Measurements from ENCODE around the gene SCT.

Gene SCT

DNA sequence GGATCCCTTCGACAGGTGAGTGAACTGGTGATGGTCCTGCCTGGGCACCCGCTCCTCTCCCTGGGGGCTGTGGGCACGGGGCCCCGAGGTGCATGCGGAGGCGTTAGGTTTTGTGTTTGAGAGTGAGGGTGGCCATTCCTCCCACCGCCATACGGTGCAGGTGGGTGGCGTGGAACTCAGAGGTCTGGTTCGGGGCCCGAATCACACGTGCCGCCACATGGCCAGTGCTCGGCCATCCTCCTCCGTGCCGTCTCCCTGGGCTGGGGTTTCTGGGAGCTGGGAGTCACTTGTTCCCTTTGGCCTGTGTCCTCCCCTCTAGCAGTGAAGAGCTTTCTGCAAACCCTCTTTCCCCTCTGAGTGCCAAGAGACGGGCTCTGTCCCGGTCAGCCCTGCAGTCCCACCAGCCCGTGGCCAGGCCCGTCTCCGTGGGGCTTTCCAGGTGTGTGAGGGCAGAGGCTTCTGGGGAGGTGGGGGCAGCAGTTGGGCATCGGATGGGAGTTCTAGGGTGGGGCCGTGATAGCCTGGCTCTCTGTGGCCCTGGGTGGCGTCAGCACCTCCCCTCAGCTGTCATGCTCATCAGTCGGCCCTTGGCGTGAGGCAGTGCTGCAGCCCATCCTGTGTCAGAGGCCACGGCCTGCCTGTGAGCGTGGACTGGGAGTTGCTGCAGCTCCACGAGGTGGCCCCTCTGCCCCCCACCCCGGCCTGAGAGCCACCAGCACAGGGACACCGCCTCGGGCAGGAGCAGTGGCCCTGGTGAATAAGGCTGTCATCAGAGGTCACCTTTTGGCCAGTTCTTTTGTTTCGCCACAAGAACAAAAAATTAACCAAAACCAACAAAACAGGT lies 21.5 kb downstream of the SCT start:
- no peak overlapping the region for H3K9ac ChIP-seq (ENCODE audit: insufficient read length)
- H3K27ac ChIP-seq = no peak overlapping the region
- TF ChIP-seq EZH2 (IDR thresholded peaks at IDR 0.05) (no peak), POLR2AphosphoS5 (IDR thresholded peaks at IDR 0.05; ENCODE audit: borderline replicate concordance, low read depth, low read length) (no peak), FOXP2 (optimal IDR thresholded peaks at IDR 0.05; ENCODE audit: control extremely low read depth, extremely low read length, insufficient read depth) (no peak)
- H3K36me3 ChIP-seq (ENCODE audit: insufficient read depth, low read length) = peaks cover 84% of the 10 kb centered on the region
- H3K9me3 ChIP-seq (ENCODE audit: low read depth, low read length) = no peaks in the 10 kb centered on the region
- no peak for DNase-seq (ENCODE audit: low read depth, low spot score)
- no peak overlapping the region for H3K4me3 ChIP-seq

DNA sequence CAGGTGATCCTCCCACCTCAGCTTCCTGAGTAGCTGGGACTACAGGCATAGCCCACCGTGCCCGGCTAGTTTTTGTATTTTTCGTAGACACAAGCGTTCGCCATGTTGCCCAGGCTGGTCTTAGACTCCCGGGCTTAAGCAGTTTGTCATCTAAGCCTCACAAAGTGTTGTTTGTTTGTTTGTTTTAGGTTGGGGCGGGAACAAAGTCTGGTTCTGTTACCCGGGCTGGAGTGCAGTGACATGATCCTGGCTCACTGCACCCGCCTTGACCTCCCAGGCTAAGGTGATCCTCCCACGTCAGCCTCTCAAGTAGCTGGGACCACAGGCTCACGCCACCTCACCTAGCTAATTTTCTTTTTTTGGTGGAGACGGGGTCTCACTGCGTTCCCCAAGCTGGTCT lies 23.8 kb downstream of the SCT start:
- Histone ChIP-seq H3K27ac (no peak overlapping the region), H3K36me3 (ENCODE audit: insufficient read depth, low read length) (peaks cover 78% of the 10 kb centered on the region), H3K9ac (ENCODE audit: insufficient read length) (no peak overlapping the region), H3K4me3 (no peak overlapping the region), H3K9me3 (ENCODE audit: low read depth, low read length) (no peaks in the 10 kb centered on the region)
- DNase-seq (ENCODE audit: low read depth, low spot score) = no peak
- TF ChIP-seq FOXP2 (optimal IDR thresholded peaks at IDR 0.05; ENCODE audit: control extremely low read depth, extremely low read length, insufficient read depth) (no peak), EZH2 (IDR thresholded peaks at IDR 0.05) (no peak), POLR2AphosphoS5 (IDR thresholded peaks at IDR 0.05; ENCODE audit: borderline replicate concordance, low read depth, low read length) (no peak)

DNA sequence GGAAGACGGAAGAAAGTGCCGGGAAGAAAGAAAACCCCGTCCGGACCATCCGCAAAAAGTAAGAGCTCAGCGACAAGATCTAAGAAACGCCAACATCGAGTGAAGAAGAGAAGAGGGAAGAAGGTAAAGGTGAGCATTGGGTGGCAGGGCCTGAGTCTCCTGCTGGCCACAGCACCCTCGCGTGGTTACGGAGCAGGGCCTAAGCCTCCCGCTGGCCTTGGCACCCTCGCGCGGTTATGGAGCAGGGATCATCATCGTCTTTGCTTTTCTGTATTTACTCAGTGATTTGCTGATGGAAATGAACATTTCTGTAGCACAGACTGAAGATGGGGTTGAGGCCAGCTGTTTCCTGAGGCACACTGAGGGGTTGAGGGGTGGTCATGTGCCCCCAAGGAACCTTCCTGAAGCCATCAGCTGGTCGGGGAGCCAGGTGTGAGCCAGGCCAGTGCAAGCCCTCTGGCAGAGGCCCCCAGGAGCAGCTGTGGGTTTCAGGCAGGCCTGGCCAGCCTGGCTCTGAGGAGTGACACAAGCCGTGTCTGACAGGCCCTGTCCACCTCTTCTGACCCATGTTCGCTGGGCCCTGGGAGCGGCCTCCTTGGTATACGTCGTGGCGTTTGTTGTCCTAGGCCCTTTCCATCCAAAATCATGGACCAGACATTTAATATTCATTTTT lies 25.3 kb downstream of the SCT start:
- Histone ChIP-seq H3K9me3 (ENCODE audit: low read depth, low read length) (no peaks in the 10 kb centered on the region), H3K36me3 (ENCODE audit: insufficient read depth, low read length) (peaks cover 74% of the 10 kb centered on the region), H3K9ac (ENCODE audit: insufficient read length) (no peak overlapping the region), H3K4me3 (no peak overlapping the region), H3K27ac (no peak overlapping the region)
- TF ChIP-seq FOXP2 (optimal IDR thresholded peaks at IDR 0.05; ENCODE audit: control extremely low read depth, extremely low read length, insufficient read depth) (no peak), EZH2 (IDR thresholded peaks at IDR 0.05) (no peak), POLR2AphosphoS5 (IDR thresholded peaks at IDR 0.05; ENCODE audit: borderline replicate concordance, low read depth, low read length) (no peak)
- no peak for DNase-seq (ENCODE audit: low read depth, low spot score)

DNA sequence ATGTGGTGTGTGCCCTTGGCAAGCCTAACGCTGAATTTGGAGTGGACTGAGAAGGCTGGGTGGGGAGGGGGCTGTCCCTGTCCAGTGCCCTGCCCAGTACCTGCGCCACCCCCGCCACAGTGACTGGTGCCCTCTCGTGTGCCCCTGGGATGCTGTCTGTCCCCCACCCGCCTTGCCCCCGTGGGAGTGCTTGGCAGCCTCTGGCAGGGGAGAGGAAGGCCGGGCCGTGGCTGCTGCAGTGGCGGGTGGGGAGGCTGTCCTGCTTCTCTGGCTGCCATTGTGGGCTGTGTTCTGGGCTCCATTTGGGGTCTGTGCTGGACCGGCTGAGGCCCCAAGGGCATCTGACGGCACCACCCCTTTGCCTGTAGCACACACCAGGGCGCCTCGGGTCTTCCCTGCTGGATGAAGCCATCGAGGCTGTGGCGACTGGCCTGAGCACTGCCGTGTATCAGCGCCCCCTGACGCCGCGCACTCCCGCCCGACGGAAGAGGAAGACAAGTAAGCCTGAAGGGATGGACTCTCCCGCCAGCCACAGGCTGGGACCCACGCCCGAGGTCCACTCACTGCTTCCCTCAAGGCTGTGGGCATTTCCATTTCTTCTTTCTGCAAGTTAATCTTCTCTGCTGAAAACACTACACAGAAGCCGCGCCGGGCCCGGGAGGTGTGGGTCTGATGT lies 28.8 kb downstream of the SCT start:
- peaks cover 72% of the 10 kb centered on the region for H3K36me3 ChIP-seq (ENCODE audit: insufficient read depth, low read length)
- TF ChIP-seq FOXP2 (optimal IDR thresholded peaks at IDR 0.05; ENCODE audit: control extremely low read depth, extremely low read length, insufficient read depth) (no peak), POLR2AphosphoS5 (IDR thresholded peaks at IDR 0.05; ENCODE audit: borderline replicate concordance, low read depth, low read length) (no peak), EZH2 (IDR thresholded peaks at IDR 0.05) (no peak)
- H3K9me3 ChIP-seq (ENCODE audit: low read depth, low read length) = no peaks in the 10 kb centered on the region
- H3K27ac ChIP-seq = no peak overlapping the region
- no peak overlapping the region for H3K4me3 ChIP-seq
- H3K9ac ChIP-seq (ENCODE audit: insufficient read length) = no peak overlapping the region
- DNase-seq (ENCODE audit: low read depth, low spot score) = no peak

DNA sequence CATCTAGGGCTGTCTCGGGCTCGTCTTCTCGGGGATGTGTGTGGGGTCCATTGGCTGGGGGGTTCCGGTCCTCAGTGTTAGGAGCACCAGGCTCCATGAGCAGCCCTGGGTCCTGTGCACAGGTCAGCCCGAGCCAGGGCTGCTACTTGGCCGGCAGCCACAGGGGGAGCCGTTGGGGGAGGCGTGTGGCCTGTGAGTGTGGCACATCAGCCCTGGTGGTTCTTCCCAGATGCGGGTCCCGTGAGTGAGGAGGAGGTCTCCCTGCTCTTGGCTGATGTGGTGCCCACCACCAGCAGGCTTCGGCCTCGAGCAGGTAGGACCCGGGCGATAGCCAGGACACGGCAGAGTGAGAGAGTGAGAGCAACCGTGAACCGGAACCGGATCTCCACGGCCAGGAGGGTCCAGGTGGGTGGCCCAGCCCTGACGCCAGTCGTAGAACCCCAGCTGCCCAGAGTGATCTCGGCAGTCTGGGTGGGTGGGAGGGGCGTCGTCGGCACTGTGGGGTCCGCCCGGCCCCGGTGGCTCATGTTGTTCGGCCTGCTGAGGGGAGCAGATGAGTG lies 29.7 kb downstream of the SCT start:
- Histone ChIP-seq H3K9me3 (ENCODE audit: low read depth, low read length) (no peaks in the 10 kb centered on the region), H3K4me3 (no peak overlapping the region), H3K36me3 (ENCODE audit: insufficient read depth, low read length) (peaks cover 76% of the 10 kb centered on the region), H3K27ac (no peak overlapping the region), H3K9ac (ENCODE audit: insufficient read length) (no peak overlapping the region)
- no peak for DNase-seq (ENCODE audit: low read depth, low spot score)
- no peak for TF ChIP-seq FOXP2 (optimal IDR thresholded peaks at IDR 0.05; ENCODE audit: control extremely low read depth, extremely low read length, insufficient read depth)
- TF ChIP-seq POLR2AphosphoS5 (IDR thresholded peaks at IDR 0.05; ENCODE audit: borderline replicate concordance, low read depth, low read length) = no peak
- TF ChIP-seq EZH2 (IDR thresholded peaks at IDR 0.05) = no peak

DNA sequence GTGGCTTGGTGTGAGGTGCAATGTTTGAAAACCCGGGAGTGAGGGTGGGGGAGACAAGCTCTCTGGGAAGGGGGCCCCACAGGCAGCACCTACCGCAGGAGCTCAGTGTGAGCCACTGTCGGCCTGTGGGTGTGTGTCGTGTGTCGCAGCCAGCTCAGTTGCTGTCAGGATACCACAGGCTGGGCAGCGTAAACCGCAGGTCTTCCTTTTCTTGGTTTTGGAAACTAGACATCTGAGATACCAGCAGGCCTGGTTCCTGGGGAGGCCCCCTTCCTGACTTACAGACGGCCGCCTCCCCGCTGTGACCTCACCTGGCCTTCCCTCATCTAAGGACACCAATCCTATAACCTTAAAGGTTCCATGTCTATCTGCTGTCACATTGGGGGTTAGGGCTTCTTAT lies 30.6 kb downstream of the SCT start:
- H3K4me3 ChIP-seq = no peak overlapping the region
- no peaks in the 10 kb centered on the region for H3K9me3 ChIP-seq (ENCODE audit: low read depth, low read length)
- H3K36me3 ChIP-seq (ENCODE audit: insufficient read depth, low read length) = peaks cover 71% of the 10 kb centered on the region
- no peak overlapping the region for H3K27ac ChIP-seq
- no peak overlapping the region for H3K9ac ChIP-seq (ENCODE audit: insufficient read length)
- DNase-seq (ENCODE audit: low read depth, low spot score) = no peak
- TF ChIP-seq FOXP2 (optimal IDR thresholded peaks at IDR 0.05; ENCODE audit: control extremely low read depth, extremely low read length, insufficient read depth) = no peak
- TF ChIP-seq POLR2AphosphoS5 (IDR thresholded peaks at IDR 0.05; ENCODE audit: borderline replicate concordance, low read depth, low read length) = no peak
- TF ChIP-seq EZH2 (IDR thresholded peaks at IDR 0.05) = no peak

DNA sequence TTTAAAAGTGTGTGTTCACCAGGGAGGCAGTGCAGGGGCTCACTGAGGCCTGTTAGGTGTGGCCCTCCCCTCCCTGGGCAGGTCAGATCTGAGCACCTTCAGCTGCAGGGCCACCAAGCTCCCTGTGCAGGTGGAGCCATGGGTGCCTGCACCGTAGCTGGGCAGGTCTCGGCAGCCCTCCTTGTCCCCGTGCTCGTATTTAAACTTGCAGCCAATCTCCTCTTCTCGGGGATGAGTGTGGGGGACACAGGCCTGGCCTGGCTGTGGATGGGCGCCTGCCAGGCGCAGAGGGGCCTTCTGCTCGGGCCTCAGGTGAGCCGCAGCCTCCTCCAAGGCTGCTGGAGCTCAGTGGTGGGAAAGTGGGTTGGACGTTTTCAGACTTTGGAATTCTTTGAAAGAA lies 31.6 kb downstream of the SCT start:
- no peak for TF ChIP-seq POLR2AphosphoS5 (IDR thresholded peaks at IDR 0.05; ENCODE audit: borderline replicate concordance, low read depth, low read length)
- TF ChIP-seq FOXP2 (optimal IDR thresholded peaks at IDR 0.05; ENCODE audit: control extremely low read depth, extremely low read length, insufficient read depth) = no peak
- TF ChIP-seq EZH2 (IDR thresholded peaks at IDR 0.05) = no peak
- peaks cover 76% of the 10 kb centered on the region for H3K36me3 ChIP-seq (ENCODE audit: insufficient read depth, low read length)

DNA sequence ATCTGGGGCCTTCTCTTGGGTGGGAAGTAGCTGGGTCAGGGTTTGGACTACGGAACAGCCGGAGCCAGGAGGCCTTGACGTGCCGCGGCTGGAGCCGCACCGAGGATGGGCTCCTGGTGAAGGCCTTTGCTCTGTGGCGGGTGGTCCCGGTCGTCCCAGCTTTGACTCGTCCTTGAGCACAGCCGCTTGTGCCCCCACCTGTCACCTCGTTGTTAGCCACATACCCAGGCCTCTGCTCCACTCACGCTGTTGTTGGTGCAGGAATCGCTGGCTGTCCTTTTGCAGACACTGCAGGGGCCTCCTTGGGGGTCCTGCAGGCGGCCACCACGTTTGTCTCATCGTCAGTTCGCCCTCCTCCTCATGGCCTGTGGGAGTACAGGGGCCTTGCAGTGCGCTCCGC lies 33.6 kb downstream of the SCT start:
- no peak overlapping the region for H3K27ac ChIP-seq
- TF ChIP-seq POLR2AphosphoS5 (IDR thresholded peaks at IDR 0.05; ENCODE audit: borderline replicate concordance, low read depth, low read length) (no peak), EZH2 (IDR thresholded peaks at IDR 0.05) (no peak), FOXP2 (optimal IDR thresholded peaks at IDR 0.05; ENCODE audit: control extremely low read depth, extremely low read length, insufficient read depth) (no peak)
- H3K4me3 ChIP-seq = no peak overlapping the region
- peaks cover 81% of the 10 kb centered on the region for H3K36me3 ChIP-seq (ENCODE audit: insufficient read depth, low read length)
- no peak for DNase-seq (ENCODE audit: low read depth, low spot score)
- H3K9ac ChIP-seq (ENCODE audit: insufficient read length) = no peak overlapping the region
- H3K9me3 ChIP-seq (ENCODE audit: low read depth, low read length) = no peaks in the 10 kb centered on the region

More for the DNA sequence above, 31.6 kb downstream of the SCT start:
- no peaks in the 10 kb centered on the region for H3K9me3 ChIP-seq (ENCODE audit: low read depth, low read length)
- no peak for DNase-seq (ENCODE audit: low read depth, low spot score)
- no peak overlapping the region for H3K4me3 ChIP-seq
- H3K9ac ChIP-seq (ENCODE audit: insufficient read length) = no peak overlapping the region
- no peak overlapping the region for H3K27ac ChIP-seq
